ENCODE results near the gene C9orf85. TPM values are rescaled to one million over a fixed set of nuclear protein-coding genes. Genes with fewer than 3 reads are reported as not detected.

C9orf85 gene
- total RNA-seq, 1 donor from 2014 or later = 15.6 TPM

DNA sequence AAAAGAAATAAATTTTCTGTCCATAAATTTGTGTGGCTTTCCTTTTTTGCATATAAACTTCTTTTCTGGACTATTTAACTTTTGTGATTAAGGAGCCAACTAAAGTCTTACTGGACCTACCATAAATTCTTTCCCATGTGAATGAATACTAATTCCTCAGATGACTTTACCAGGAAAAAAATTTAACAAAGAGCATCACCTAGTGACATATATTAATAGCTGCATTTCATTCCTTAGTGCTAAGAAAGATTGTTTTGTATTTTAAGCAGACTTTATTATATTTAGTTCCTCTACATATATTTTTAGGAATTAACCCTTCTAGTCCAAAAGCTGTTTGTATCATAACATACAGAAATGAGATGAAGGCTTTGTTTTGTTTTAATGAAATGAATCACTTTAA lies 64.4 kb downstream of the C9orf85 start:
- Histone ChIP-seq H3K4me3 (ENCODE audit: low read depth, low read length) (no peak overlapping the region), H3K36me3 (ENCODE audit: control insufficient read depth, insufficient read depth, low read length) (no peaks in the 10 kb centered on the region), H3K27me3 (ENCODE audit: control insufficient read depth, insufficient read depth, low read length) (no peaks in the 10 kb centered on the region)
- TF ChIP-seq, protein P1, sequence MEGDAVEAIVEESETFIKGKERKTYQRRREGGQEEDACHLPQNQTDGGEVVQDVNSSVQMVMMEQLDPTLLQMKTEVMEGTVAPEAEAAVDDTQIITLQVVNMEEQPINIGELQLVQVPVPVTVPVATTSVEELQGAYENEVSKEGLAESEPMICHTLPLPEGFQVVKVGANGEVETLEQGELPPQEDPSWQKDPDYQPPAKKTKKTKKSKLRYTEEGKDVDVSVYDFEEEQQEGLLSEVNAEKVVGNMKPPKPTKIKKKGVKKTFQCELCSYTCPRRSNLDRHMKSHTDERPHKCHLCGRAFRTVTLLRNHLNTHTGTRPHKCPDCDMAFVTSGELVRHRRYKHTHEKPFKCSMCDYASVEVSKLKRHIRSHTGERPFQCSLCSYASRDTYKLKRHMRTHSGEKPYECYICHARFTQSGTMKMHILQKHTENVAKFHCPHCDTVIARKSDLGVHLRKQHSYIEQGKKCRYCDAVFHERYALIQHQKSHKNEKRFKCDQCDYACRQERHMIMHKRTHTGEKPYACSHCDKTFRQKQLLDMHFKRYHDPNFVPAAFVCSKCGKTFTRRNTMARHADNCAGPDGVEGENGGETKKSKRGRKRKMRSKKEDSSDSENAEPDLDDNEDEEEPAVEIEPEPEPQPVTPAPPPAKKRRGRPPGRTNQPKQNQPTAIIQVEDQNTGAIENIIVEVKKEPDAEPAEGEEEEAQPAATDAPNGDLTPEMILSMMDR (IDR thresholded peaks at IDR 0.05; ENCODE audit: insufficient read depth, low read length, poor library complexity, severe bottlenecking) = no peak
- DNase-seq (ENCODE audit: low read depth) = no peak

DNA sequence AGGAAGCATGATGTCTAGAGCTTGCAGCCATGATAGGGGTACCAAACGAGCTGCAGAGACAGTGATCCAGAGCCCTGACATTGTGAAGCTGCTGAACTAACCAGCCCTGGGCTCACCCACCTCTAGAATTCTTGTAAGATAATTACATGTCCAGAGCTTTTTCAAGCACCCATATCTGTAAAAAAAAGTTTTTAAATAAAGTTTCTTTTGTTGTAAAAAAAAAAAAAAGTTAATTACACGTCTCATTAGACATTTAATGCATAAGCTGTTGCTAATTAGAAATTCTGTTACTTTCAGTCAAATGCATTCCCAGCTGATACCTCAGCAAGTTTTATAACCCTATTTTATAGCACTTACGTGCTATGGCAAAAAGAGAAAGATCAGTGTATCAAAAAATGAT lies 65.6 kb downstream of the C9orf85 start:
- H3K27me3 ChIP-seq (ENCODE audit: control insufficient read depth, insufficient read depth, low read length) = no peaks in the 10 kb centered on the region
- TF ChIP-seq, protein P1 (IDR thresholded peaks at IDR 0.05; ENCODE audit: insufficient read depth, low read length, poor library complexity, severe bottlenecking) = no peak
- DNase-seq (ENCODE audit: low read depth) = no peak
- no peaks in the 10 kb centered on the region for H3K36me3 ChIP-seq (ENCODE audit: control insufficient read depth, insufficient read depth, low read length)
- no peak overlapping the region for H3K4me3 ChIP-seq (ENCODE audit: low read depth, low read length)

DNA sequence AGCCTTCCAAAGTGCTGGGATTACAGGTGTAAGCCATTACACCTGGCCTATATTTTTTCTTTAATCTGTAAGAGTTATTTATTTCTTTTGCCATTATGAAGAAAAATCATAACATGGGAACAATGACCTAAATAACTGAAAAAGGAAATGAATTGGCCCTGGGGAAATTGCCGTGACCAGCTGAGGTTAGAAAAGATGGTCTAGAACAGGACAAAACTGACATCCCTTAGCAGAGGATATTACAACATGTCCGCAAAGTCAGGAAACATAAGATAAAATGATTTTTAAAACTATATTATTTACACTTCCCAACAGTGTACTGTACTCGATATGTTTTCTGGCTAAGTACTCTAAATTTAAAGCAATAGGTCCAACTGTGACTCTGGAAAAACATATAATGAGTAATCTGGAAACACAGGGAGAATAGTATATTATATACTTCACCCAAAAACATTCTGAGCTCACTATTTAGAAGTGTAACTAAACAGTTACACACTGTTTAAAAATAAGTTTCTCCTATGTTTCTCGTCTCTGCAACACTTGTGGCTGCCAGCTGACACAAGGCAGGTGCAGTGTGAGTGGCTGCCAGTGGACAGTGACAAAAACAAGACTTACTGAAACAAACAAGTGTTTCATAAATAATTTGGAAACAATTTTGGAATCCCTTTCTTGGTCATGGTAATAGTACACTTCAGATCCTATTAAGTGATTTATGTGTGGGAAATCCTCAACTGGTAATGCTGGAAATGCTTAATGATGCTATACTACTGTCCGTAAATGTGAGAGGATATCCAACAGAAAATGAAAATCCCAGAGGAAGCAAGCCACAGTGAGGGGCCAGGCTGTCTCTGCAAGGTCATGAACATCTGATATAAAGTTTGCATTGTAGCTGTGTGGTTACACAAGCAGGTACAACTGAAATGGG lies 69.1 kb downstream of the C9orf85 start:
- H3K36me3 ChIP-seq (ENCODE audit: control insufficient read depth, insufficient read depth, low read length) = no peaks in the 10 kb centered on the region
- no peaks in the 10 kb centered on the region for H3K27me3 ChIP-seq (ENCODE audit: control insufficient read depth, insufficient read depth, low read length)
- no peak overlapping the region for H3K4me3 ChIP-seq (ENCODE audit: low read depth, low read length)
- TF ChIP-seq, protein P1 (IDR thresholded peaks at IDR 0.05; ENCODE audit: insufficient read depth, low read length, poor library complexity, severe bottlenecking) = no peak
- DNase-seq (ENCODE audit: low read depth) = no peak

DNA sequence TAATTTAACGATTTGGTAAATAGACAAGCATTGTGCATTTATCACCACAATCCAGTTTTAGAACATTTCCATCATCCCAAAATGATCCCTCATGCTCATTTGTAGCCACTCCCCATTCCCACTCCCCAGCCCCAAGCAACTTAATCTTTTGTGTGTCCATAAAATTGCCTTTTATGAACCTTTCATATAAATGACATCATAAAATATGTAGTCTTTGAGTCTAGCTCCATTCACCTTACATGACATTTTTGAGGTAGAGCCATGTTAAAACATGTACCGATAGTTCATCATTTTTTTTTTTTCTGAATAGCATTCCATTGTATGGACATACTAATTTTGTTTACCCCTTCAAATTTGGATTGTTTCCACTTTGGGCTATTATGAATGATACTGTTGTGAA lies 70.5 kb downstream of the C9orf85 start:
- Histone ChIP-seq H3K27me3 (ENCODE audit: control insufficient read depth, insufficient read depth, low read length) (no peaks in the 10 kb centered on the region), H3K36me3 (ENCODE audit: control insufficient read depth, insufficient read depth, low read length) (no peaks in the 10 kb centered on the region), H3K4me3 (ENCODE audit: low read depth, low read length) (no peak overlapping the region)
- DNase-seq (ENCODE audit: low read depth) = no peak
- TF ChIP-seq, protein P1 (IDR thresholded peaks at IDR 0.05; ENCODE audit: insufficient read depth, low read length, poor library complexity, severe bottlenecking) = no peak

DNA sequence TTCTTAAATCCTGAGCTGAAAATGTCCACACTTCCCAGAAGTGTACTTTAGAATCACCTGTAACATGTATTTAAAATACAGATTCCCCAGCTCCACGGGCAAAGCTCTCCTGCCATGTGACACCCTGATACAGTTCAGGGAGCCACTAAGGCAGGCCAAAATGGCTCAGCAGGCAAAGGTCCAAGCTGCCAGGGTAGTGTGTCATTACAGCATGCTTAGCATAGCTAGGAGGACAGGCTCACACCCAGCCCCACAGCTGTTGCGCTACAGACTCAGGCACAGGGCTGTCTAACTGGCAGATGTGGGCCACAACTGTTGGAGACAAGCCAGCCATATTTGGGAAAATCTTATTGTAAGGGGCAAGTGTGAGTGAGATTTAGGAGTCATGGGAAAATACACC lies 73.0 kb downstream of the C9orf85 start:
- TF ChIP-seq, protein P1 (IDR thresholded peaks at IDR 0.05; ENCODE audit: insufficient read depth, low read length, poor library complexity, severe bottlenecking) = no peak
- Histone ChIP-seq H3K36me3 (ENCODE audit: control insufficient read depth, insufficient read depth, low read length) (peaks cover 1% of the 10 kb centered on the region), H3K27me3 (ENCODE audit: control insufficient read depth, insufficient read depth, low read length) (no peaks in the 10 kb centered on the region), H3K4me3 (ENCODE audit: low read depth, low read length) (no peak overlapping the region)
- DNase-seq (ENCODE audit: low read depth) = no peak

All from kidney epithelial cell (primary cell).